ENCODE data around the gene NUP88.
A peak's percentile ranks its signal among the peaks of the same experiment; 100 is the strongest.

NUP88 gene

DNA sequence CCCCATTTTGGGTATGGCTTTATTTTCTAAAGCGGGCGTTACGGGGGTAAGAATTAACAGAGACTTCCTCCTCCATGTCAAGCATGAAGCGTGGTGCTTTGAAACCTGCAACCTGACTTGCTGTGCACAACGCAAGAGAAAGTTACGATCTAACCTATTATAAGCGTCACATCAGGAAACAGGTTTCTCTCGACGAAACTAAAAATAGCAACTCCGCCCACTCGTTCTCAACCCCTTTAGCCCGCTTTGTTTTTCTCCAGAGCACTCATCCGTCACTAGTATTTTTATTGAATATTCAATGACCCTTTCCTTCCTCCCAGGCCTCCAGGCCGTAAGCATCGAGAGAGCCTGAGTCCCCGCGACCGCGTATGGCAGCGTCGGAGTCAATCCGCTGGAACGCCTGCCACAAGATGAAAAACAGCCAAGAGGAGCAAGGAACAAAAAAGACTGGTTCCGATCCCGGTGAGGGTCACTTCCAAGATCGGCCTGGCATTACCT is 555 bp downstream of the NUP88 start:
- Histone ChIP-seq H3K27me3 (no peaks in the 10 kb centered on the region), H3K4me1 (peaks cover 0 to 44% (median 34%) of the 10 kb centered on the region in 4 donors), H3K27ac (peak overlapping the region; percentile 88 to 93), H3K36me3 (peaks cover 17 to 60% (median 38%) of the 10 kb centered on the region in 3 donors), H3K4me3 (peak overlapping the region; percentile 70 to 78), H3K9me3 (no peaks in the 10 kb centered on the region)
- no peak for TF ChIP-seq CTCF (IDR thresholded peaks at IDR 0.05)
- peak in 1 of 2 donors; percentile 24 for DNase-seq
- intact Hi-C loops (cut with DNase I; ENCODE audit: low total_unique reads) = no loop called here

DNA sequence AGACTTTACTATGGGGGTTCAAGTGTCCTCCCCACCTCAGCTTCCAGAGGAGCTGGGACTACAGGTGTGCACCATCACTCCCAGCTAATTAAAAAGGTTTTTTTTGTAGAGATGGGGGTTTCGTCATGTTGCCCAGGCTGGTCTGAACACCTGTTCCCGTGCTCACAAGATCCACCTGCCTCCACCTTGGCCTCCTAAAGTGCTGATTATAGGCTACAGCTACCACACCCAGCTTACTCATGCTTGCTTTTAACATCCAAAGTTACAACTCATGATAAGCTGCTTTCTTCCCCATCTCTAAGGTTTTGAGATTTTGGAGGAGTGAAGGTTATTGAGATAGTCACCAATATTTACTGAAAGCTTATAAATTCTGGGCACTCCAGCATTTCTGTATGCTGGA is 2.6 kb downstream of the NUP88 start:
- H3K27ac ChIP-seq = no peak overlapping the region
- peaks cover 10 to 59% (median 36%) of the 10 kb centered on the region in 3 donors for H3K36me3 ChIP-seq
- DNase-seq = no peak
- H3K9me3 ChIP-seq = no peaks in the 10 kb centered on the region
- H3K4me3 ChIP-seq = no peak overlapping the region
- intact Hi-C loops (cut with DNase I; ENCODE audit: low total_unique reads) = no loop called here
- H3K27me3 ChIP-seq = no peaks in the 10 kb centered on the region
- H3K4me1 ChIP-seq = peaks cover 0 to 49% (median 37%) of the 10 kb centered on the region in 4 donors
- no peak for TF ChIP-seq CTCF (IDR thresholded peaks at IDR 0.05)

GRCh38 chr17:5413682-5414081 is 5.8 kb downstream of the NUP88 start:
- TF ChIP-seq CTCF (IDR thresholded peaks at IDR 0.05) = no peak
- Histone ChIP-seq H3K9me3 (no peaks in the 10 kb centered on the region), H3K4me1 (peaks cover 0 to 36% (median 26%) of the 10 kb centered on the region in 4 donors), H3K27me3 (no peaks in the 10 kb centered on the region), H3K36me3 (peaks cover 31 to 77% (median 63%) of the 10 kb centered on the region in 3 donors), H3K27ac (peak overlapping the region; percentile 2 to 45), H3K4me3 (no peak overlapping the region)
- no peak for DNase-seq
- intact Hi-C loops (cut with DNase I; ENCODE audit: low total_unique reads) = no loop called here

DNA sequence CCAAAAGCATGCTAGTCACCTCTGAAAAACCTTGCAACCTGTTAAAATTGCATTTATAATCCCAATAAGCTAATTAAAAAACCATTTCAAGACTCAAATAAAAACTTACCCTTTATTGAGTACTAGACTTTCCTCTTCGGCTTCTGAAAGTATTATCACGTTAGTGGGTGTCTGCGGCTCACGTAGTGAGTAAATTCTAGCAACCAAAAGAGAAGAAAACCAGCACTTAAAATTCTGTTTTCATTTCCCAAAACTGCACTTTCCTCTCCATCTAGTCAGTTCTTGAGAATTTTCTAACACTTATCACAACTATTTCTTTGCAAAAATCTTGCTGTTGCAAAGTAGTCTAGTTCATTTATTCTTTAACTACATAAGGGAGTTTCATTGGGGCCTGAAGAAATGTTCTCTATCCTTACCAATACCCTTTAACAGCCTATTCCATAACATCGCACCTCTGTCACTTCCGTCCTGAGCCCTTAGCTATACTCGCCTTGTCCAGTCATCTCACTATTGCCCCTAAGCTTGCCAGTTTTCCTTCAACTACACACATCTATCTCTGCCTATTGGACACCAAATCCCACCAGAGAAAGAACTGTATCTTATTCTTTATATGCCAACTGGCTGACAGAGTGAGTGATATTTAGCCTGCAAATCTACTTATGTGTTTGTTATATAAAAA is 8.7 kb downstream of the NUP88 start:
- TF ChIP-seq CTCF (IDR thresholded peaks at IDR 0.05) = no peak
- intact Hi-C loops (cut with DNase I; ENCODE audit: low total_unique reads) = no loop called here
- Histone ChIP-seq H3K4me1 (peaks cover 0 to 15% (median 5%) of the 10 kb centered on the region in 4 donors), H3K27me3 (no peaks in the 10 kb centered on the region), H3K9me3 (no peaks in the 10 kb centered on the region), H3K27ac (no peak overlapping the region), H3K36me3 (peaks cover 59 to 93% (median 87%) of the 10 kb centered on the region in 3 donors), H3K4me3 (no peak overlapping the region)
- no peak for DNase-seq

GRCh38 chr17:5408186-5408585 is 11.3 kb downstream of the NUP88 start:
- no peaks in the 10 kb centered on the region for H3K27me3 ChIP-seq
- no peaks in the 10 kb centered on the region for H3K9me3 ChIP-seq
- TF ChIP-seq CTCF (IDR thresholded peaks at IDR 0.05) = no peak
- DNase-seq = no peak
- intact Hi-C loops (cut with DNase I; ENCODE audit: low total_unique reads) = no loop called here
- no peak overlapping the region for H3K27ac ChIP-seq
- H3K4me1 ChIP-seq = peaks cover 0 to under 1% (median 0%) of the 10 kb centered on the region in 4 donors
- peaks cover 80 to 93% (median 93%) of the 10 kb centered on the region in 3 donors for H3K36me3 ChIP-seq
- H3K4me3 ChIP-seq = no peak overlapping the region

Data from tibial artery (tissue), 4 donors.